GM19328 (cell line): ENCODE data around the gene MYT1.
"Not testable (repeated sequence)": the region's sequence is repeated elsewhere in the genome, so short reads cannot be mapped to it uniquely, and the experiment has no call there.

Source experiments
- ATAC-seq: cut with Tn5 transposase; IDR thresholded peaks from one replicate; pipeline ENCODE4 v1.9.1; 2021; ENCODE audit warnings: mild to moderate bottlenecking, moderate library complexity; ENCODE audit not compliant: unreplicated experiment

The MYT1 gene

GRCh38 chr20:64164123-64164836 is at the start of gene MYT1:
Gene MYT1, plus strand, starts transcription at chr20:64164452. Its CDS starts 34,410 bp downstream, at chr20:64198862.
- ATAC-seq = no peak

GRCh38 chr20:64115171-64115911 is 48.9 kb upstream of the MYT1 start:
- no peak for ATAC-seq

- ATAC-seq = no peak
These were observed 48.2 kb upstream of the MYT1 start for GRCh38 chr20:64116016-64116415.

- ATAC-seq = no peak
These were observed 47.5 kb upstream of the MYT1 start for GRCh38 chr20:64116541-64117431.

DNA sequence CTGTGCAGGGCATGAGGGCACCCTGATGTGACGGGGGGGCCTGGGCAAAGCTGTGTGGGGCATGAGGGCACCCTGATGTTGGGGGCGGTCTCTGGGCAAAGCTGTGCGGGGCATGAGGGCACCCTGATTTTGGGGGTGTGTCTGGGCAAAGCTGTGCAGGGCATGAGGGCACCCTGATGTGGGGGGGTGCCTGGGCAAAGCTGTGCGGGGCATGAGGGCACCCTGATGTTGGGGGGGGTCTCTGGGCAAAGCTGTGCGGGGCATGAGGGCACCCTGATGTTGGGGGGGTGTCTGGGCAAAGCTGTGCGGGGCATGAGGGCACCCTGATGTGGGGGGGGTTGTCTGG is 46.8 kb upstream of the MYT1 start:
- ATAC-seq = not testable (repeated sequence)

DNA sequence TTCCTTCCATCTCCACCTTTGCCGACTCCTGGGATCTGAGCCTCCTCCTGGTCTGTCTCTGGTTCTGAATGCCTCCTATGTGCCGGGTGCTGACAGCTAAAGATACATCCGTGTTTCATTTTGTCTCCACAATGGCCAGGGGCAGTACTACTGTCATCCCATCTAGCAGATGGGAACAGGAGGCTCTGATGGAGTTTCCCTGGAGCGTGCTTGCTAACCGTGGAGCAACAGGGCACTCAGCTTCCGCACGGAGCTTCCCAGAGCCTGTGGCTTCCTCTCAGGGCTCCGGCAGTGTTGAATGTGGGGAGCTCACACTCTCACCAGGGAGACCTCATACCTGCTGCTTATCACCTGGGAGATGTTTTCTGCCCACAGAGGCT is 45.0 kb upstream of the MYT1 start:
- no peak for ATAC-seq

GRCh38 chr20:64119681-64120341 is 44.4 kb upstream of the MYT1 start:
- ATAC-seq = no peak

DNA sequence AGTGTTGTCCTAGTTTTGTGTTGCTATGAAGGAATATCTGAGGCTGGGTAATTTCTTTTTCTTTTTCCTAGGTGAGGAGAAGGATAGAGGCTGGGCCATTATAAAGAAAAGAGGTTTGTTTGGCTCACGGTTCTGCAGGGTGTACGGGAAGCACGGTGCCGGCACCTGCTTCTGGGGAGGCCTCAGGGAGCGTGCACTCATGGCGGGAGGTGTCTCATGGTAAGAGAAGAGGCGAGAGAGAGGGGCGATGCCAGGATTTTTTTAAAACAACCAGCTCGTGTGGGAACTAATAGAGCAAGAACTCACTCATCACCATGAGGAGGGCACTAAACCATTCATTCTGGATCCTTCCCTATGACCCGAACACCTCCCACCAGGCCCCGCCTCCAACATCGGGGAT is 42.7 kb upstream of the MYT1 start:
- ATAC-seq = no peak

DNA sequence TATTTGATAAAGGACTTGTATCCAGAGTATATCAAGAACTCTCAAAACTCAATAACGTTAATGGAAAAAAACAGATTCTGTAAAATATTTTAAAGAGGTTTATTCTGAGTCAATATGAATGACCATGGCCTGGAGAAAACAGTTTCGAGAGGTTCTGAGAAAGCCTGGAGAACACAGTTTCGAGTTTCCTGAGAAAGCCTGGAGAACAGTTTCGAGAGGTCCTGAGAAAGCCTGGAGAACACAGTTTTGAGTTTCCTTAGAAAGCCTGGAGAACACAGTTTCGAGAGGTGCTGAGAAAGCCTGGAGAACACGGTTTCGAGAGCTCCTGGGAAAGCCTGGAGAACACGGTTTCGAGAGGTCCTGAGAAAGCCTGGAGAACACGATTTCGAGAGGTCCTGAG is 41.3 kb upstream of the MYT1 start:
- not testable (repeated sequence) for ATAC-seq

GRCh38 chr20:64123517-64123916 is 40.7 kb upstream of the MYT1 start:
- ATAC-seq = not testable (repeated sequence)

GRCh38 chr20:64129146-64129782 is 35.0 kb upstream of the MYT1 start:
- no peak for ATAC-seq

DNA sequence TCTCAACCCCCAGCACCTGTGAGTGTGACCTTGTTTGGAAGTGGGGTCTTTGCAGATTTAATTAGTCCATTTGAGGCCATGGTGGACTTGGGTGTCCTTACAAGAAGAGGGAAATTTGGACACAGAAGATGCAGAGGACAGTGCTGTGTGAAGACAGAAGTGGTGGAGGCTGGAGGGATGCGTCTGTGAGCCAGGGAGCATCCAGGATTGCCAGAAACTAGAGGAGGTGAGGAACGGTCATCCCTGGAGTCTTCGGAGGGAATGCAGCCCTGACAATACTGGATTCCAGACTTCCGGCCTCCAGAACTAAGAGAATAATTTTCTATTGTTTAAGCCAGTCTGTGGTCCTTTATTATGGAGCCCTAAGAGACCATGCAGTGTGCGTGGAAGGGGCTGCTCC is 34.0 kb upstream of the MYT1 start:
- ATAC-seq = no peak

GRCh38 chr20:64130876-64131275 is 33.4 kb upstream of the MYT1 start:
- ATAC-seq = no peak

DNA sequence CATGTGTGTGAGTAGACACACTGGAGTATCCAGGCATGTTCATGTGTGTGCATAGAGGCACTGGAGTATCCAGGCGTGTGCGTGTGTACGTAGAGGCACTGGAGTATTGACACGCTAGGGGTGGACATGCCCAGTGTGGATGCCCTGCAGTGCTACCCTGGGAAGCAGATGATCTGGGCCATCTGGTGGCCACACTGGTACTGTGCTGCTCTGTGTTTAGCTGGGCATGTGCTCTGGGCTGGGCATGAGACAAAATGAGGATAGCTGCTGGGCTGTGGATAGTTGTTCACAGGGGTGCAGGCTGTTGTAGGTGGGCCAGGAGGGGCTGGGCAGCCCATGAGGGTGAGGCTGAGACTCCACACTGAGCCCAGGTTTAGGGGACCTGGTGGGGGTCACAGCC is 32.8 kb upstream of the MYT1 start:
- no peak for ATAC-seq

GRCh38 chr20:64133951-64134407 is 30.3 kb upstream of the MYT1 start:
- no peak for ATAC-seq

DNA sequence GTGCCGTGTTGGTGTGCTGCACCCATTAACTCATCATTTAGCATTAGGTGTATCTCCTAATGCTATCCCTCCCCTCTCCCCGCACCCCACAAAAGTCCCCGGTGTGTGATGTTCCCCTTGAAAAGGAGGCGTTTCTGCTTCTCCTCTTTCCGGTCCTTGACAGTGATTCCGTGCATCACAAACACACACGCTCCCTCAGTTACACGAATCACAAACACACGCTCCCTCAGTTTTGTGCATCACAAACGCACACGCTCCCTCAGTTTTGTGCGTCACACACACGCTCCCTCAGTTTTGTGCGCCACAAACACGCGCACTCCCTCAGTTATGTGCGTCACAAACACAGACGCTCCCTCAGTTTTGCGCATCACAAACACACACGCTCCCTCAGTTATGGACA is 29.5 kb upstream of the MYT1 start:
- ATAC-seq = not testable (repeated sequence)

DNA sequence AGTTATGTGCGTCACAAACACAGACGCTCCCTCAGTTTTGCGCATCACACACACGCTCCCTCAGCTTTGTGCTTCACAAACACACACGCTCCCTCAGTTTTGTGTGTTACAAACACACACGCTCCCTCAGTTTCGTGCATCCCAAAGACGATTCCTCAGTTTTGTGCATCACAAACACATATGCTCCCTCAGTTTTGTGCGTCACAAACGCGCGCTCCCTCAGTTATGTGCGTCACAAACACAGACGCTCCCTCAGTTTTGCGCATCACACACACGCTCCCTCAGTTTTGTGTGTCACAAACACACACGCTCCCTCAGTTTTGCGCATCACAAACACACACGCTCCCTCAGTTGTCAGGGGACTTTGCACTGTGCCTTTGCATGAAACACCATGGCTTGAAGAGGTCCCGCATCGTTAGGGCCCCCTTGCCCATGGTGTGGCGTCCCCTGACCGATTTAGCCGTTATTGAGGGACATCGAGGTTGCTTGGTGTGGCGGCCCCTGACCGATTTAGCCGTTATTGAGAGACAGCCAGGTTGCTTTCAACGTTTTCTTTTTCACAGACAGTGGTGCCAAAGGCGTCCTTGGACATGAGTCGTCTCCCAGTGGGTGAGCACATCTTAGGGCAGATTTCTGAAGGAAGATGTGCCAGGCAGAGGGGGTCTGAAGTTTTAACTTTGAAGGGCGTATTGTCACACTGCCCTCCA is 28.1 kb upstream of the MYT1 start:
- no peak for ATAC-seq

DNA sequence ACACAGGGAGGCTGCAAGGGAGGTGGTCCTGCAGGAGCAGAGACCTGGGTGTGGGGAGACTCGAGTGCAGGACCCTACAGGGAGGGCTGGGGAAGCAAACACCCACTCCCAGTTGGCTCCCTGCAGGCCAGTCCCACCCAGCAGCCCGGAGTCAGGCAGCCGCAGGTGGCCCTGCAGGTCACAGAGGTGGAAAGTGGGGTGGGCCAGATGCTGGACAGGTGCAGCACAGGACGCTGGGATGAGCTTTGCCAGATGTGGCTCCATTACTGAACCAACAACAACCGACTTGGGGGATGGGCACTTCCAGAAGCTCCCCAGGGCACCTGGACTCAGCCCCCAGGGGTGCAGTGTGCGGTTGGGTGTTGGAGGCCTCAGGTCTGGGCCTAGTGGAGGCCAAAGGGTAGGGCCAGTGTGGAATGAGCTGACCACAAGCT is 26.6 kb upstream of the MYT1 start:
- ATAC-seq = no peak

GRCh38 chr20:64138276-64138815 is 25.9 kb upstream of the MYT1 start:
- ATAC-seq = no peak
